ENCODE results near the gene RPP40. TPM values are rescaled to one million over a fixed set of nuclear protein-coding genes. Genes with fewer than 3 reads are reported as not detected.

The RPP40 gene
- total RNA-seq, 1 experiment from 2014 or later, result 30.7 TPM

DNA sequence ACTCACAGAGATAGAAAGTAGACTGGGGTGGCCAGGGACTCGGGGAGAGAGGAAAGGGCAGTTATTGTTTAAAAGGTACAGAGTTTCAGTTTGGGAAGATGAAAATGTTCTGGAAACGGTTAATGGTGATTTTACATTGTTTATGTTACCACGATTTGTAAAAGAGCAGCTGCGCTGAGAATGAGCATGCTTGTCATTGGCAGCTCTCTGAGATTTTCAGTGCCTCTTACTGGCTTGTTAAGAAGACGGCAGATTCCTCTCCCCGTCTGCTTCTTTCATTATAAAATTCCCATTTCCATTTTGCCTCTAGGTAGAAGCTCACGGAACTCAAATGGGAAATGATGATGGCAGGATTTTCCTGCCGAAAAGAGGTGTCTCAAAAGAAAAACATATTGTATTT, 41.6 kb upstream of the RPP40 start:
- Histone ChIP-seq H3K27ac (ENCODE audit: low read depth, low read length, poor library complexity, severe bottlenecking) (no peak overlapping the region), H3K4me3 (ENCODE audit: low read depth, low read length, poor library complexity, severe bottlenecking) (no peak overlapping the region), H3K27me3 (replicated peaks; ENCODE audit: insufficient read depth, low read depth, low read length, poor library complexity) (no peaks in the 10 kb centered on the region), H3K4me1 (ENCODE audit: insufficient read depth, low read length, poor library complexity, severe bottlenecking) (no peaks in the 10 kb centered on the region), H3K9me3 (ENCODE audit: low read depth, low read length, poor library complexity, severe bottlenecking) (peaks cover 17% of the 10 kb centered on the region), H3K36me3 (ENCODE audit: insufficient read depth, low read length, poor library complexity, severe bottlenecking) (peaks cover 3% of the 10 kb centered on the region)
- no TSS peak for BruUV-seq (replicated peaks)
- DNase-seq (ENCODE audit: low spot score), result no peak
- intact Hi-C loops (cut with micrococcal nuclease; ENCODE audit: unreplicated experiment), result no loop called here
- ChIA-PET CTCF (no interaction called here), POLR2A (ENCODE audit: low non-redundant PET) (no interaction called here)
- TF ChIP-seq EZH2 (IDR thresholded peaks at IDR 0.05; ENCODE audit: borderline replicate concordance, low read depth, low read length, poor library complexity, severe bottlenecking), result no peak
- TF ChIP-seq, protein P1, sequence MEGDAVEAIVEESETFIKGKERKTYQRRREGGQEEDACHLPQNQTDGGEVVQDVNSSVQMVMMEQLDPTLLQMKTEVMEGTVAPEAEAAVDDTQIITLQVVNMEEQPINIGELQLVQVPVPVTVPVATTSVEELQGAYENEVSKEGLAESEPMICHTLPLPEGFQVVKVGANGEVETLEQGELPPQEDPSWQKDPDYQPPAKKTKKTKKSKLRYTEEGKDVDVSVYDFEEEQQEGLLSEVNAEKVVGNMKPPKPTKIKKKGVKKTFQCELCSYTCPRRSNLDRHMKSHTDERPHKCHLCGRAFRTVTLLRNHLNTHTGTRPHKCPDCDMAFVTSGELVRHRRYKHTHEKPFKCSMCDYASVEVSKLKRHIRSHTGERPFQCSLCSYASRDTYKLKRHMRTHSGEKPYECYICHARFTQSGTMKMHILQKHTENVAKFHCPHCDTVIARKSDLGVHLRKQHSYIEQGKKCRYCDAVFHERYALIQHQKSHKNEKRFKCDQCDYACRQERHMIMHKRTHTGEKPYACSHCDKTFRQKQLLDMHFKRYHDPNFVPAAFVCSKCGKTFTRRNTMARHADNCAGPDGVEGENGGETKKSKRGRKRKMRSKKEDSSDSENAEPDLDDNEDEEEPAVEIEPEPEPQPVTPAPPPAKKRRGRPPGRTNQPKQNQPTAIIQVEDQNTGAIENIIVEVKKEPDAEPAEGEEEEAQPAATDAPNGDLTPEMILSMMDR (conservative IDR thresholded peaks at IDR 0.05; ENCODE audit: low read depth, low read length), result no peak

DNA sequence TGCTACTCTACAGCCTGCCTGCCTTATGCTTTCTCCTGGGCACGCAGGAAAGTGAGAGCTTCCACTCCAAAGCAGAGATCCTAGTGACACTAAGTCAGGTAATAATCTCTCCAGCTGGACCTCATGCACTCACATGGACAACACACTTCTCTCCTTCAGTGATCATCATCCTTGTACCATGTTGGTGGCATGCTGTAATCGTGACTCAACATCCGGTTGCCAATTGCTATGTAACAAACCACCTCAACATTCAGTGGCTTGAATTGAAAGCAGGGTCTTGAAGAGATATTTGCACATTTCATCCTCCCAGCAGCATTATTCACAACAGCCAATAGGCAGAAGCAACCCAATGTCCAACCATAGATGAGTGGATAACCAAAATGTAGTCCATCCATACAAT, 41.0 kb upstream of the RPP40 start:
- no peak for DNase-seq (ENCODE audit: low spot score)
- no peaks in the 10 kb centered on the region for H3K27me3 ChIP-seq (replicated peaks; ENCODE audit: insufficient read depth, low read depth, low read length, poor library complexity)
- H3K4me1 ChIP-seq (ENCODE audit: insufficient read depth, low read length, poor library complexity, severe bottlenecking), result no peaks in the 10 kb centered on the region
- no peak for TF ChIP-seq EZH2 (IDR thresholded peaks at IDR 0.05; ENCODE audit: borderline replicate concordance, low read depth, low read length, poor library complexity, severe bottlenecking)
- TF ChIP-seq, protein P1 (conservative IDR thresholded peaks at IDR 0.05; ENCODE audit: low read depth, low read length), result no peak
- H3K4me3 ChIP-seq (ENCODE audit: low read depth, low read length, poor library complexity, severe bottlenecking), result no peak overlapping the region
- H3K27ac ChIP-seq (ENCODE audit: low read depth, low read length, poor library complexity, severe bottlenecking), result no peak overlapping the region
- peaks cover 11% of the 10 kb centered on the region for H3K9me3 ChIP-seq (ENCODE audit: low read depth, low read length, poor library complexity, severe bottlenecking)
- ChIA-PET POLR2A (ENCODE audit: low non-redundant PET) (no interaction called here), CTCF (no interaction called here)
- intact Hi-C loops (cut with micrococcal nuclease; ENCODE audit: unreplicated experiment), result no loop called here
- BruUV-seq (replicated peaks), result no TSS peak
- H3K36me3 ChIP-seq (ENCODE audit: insufficient read depth, low read length, poor library complexity, severe bottlenecking), result no peaks in the 10 kb centered on the region

DNA sequence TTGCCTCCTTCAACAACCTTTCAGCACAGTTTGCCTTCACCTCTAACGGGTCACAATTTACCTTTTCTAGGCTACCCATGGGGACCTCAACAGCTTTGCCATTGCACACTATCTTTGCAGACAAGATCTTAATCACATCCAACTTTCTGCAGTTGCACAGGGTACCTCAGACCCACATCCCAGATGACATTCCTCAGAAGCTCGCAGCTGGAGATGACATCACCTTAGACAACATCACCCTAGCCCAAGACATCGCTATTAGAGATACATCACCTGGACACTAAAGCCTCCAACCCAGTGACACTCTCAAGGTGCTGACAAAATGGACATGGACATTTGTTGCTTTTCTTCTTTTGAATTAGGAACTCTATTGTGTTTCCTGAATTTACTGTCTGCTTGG, 38.6 kb upstream of the RPP40 start:
- DNase-seq (ENCODE audit: low spot score), result no peak
- CTCF ChIA-PET, result no interaction called here
- BruUV-seq (replicated peaks), result no TSS peak
- intact Hi-C loops (cut with micrococcal nuclease; ENCODE audit: unreplicated experiment), result no loop called here
- Histone ChIP-seq H3K36me3 (ENCODE audit: insufficient read depth, low read length, poor library complexity, severe bottlenecking) (no peaks in the 10 kb centered on the region), H3K27me3 (replicated peaks; ENCODE audit: insufficient read depth, low read depth, low read length, poor library complexity) (no peaks in the 10 kb centered on the region), H3K27ac (ENCODE audit: low read depth, low read length, poor library complexity, severe bottlenecking) (no peak overlapping the region), H3K4me1 (ENCODE audit: insufficient read depth, low read length, poor library complexity, severe bottlenecking) (no peaks in the 10 kb centered on the region), H3K4me3 (ENCODE audit: low read depth, low read length, poor library complexity, severe bottlenecking) (no peak overlapping the region), H3K9me3 (ENCODE audit: low read depth, low read length, poor library complexity, severe bottlenecking) (no peaks in the 10 kb centered on the region)
- TF ChIP-seq, protein P1 (conservative IDR thresholded peaks at IDR 0.05; ENCODE audit: low read depth, low read length), result no peak
- TF ChIP-seq EZH2 (IDR thresholded peaks at IDR 0.05; ENCODE audit: borderline replicate concordance, low read depth, low read length, poor library complexity, severe bottlenecking), result no peak
- POLR2A ChIA-PET (ENCODE audit: low non-redundant PET), result no interaction called here

All from A673 (cell line).